HepG2 (cell line): ENCODE measurements around the gene FBXO24. TPM values are rescaled to one million over a fixed set of nuclear protein-coding genes. Genes with fewer than 3 reads are reported as not detected.

Experiments
- CREB3 ChIP-seq: sonication (generic); formaldehyde crosslinking; IDR thresholded peaks from 2 replicates; pipeline ENCODE4 v1.5.0; 2020; ENCODE audit warnings: missing genetic modification reagents
- DR1 ChIP-seq: sonication (generic); formaldehyde crosslinking; IDR thresholded peaks from 2 replicates; pipeline ENCODE4 v1.8.0; 2021; ENCODE audit warnings: mild to moderate bottlenecking, missing genetic modification reagents, inconsistent platforms
- JUNB ChIP-seq: sonication (generic); formaldehyde crosslinking; IDR thresholded peaks from 2 replicates; pipeline ENCODE4 v1.8.0; 2022; ENCODE audit warnings: missing genetic modification reagents, mild to moderate bottlenecking, borderline replicate concordance
- KDM2A ChIP-seq: sonication (generic); formaldehyde crosslinking; IDR thresholded peaks from 2 replicates; pipeline ENCODE4 v1.4.0; 2020; ENCODE audit warnings: low read depth, missing genetic modification reagents, borderline replicate concordance
- NFYC ChIP-seq: IDR thresholded peaks from 2 replicates; pipeline ENCODE4 v1.6.1; 2016; ENCODE audit warnings: missing genetic modification reagents, missing compliant biosample characterization
- PBX2 ChIP-seq: IDR thresholded peaks from 2 replicates; pipeline ENCODE4 v1.6.1; 2016; ENCODE audit warnings: control low read depth
- PHB2 ChIP-seq: fragments of 450-650 bp; IDR thresholded peaks from 2 replicates; pipeline ENCODE4 v1.6.1; 2018; ENCODE audit not compliant: partially characterized antibody
- RBM39 ChIP-seq: fragments of 200-400 bp; formaldehyde crosslinking; IDR thresholded peaks from one replicate; pipeline ENCODE4 v1.6.1; 2018; ENCODE audit warnings: antibody characterized with exemption, mild to moderate bottlenecking, low read depth, low read length; ENCODE audit not compliant: poor library complexity, severe bottlenecking
- REL ChIP-seq: sonication (generic); formaldehyde crosslinking; conservative IDR thresholded peaks from 2 replicates; pipeline ENCODE4 v1.8.0; 2022; ENCODE audit warnings: mild to moderate bottlenecking, missing genetic modification reagents, moderate library complexity
- UBTF ChIP-seq: sonication (generic); formaldehyde crosslinking; IDR thresholded peaks from 2 replicates; pipeline ENCODE4 v1.4.0; 2020; ENCODE audit warnings: mild to moderate bottlenecking, missing genetic modification reagents
- ZBTB20 ChIP-seq: sonication (generic); formaldehyde crosslinking; IDR thresholded peaks from 2 replicates; pipeline ENCODE4 v1.8.1; 2023; ENCODE audit warnings: missing genetic modification reagents, low read depth, mild to moderate bottlenecking, borderline replicate concordance
- ZC3H4 ChIP-seq: sonication (generic); formaldehyde crosslinking; IDR thresholded peaks from 2 replicates; pipeline ENCODE4 v1.4.0; 2020; ENCODE audit warnings: missing genetic modification reagents, borderline replicate concordance
- ZKSCAN8 ChIP-seq: IDR thresholded peaks from 2 replicates; pipeline ENCODE4 v1.6.1; 2016; ENCODE audit warnings: borderline replicate concordance, missing genetic modification reagents, missing compliant biosample characterization
- ZNF12 ChIP-seq: sonication (generic); formaldehyde crosslinking; IDR thresholded peaks from 2 replicates; pipeline ENCODE4 v1.5.0; 2020; ENCODE audit warnings: missing genetic modification reagents
- ZNF121 ChIP-seq: sonication (generic); formaldehyde crosslinking; IDR thresholded peaks from 2 replicates; pipeline ENCODE4 v1.5.0; 2020; ENCODE audit warnings: mild to moderate bottlenecking, missing genetic modification reagents
- ZNF136 ChIP-seq: sonication (generic); formaldehyde crosslinking; IDR thresholded peaks from 2 replicates; pipeline ENCODE4 v1.8.1; 2022; ENCODE audit warnings: low read depth, mild to moderate bottlenecking, moderate library complexity, missing genetic modification reagents
- ZNF143 ChIP-seq: sonication (generic); formaldehyde crosslinking; IDR thresholded peaks from 2 replicates; pipeline ENCODE4 v1.4.0; 2020; ENCODE audit warnings: missing genetic modification reagents
- ZNF235 ChIP-seq: sonication (generic); formaldehyde crosslinking; IDR thresholded peaks from 2 replicates; pipeline ENCODE4 v1.8.1; 2023; ENCODE audit warnings: mild to moderate bottlenecking, missing genetic modification reagents, borderline replicate concordance
- ZNF264 ChIP-seq: sonication (generic); formaldehyde crosslinking; IDR thresholded peaks from 2 replicates; pipeline ENCODE4 v1.4.0; 2020; ENCODE audit warnings: missing genetic modification reagents
- ZNF562 ChIP-seq: sonication (generic); formaldehyde crosslinking; IDR thresholded peaks from 2 replicates; pipeline ENCODE4 v1.8.0; 2022; ENCODE audit warnings: missing genetic modification reagents, borderline replicate concordance
- ZNF564 ChIP-seq: sonication (generic); formaldehyde crosslinking; IDR thresholded peaks from 2 replicates; pipeline ENCODE4 v1.8.1; 2023; ENCODE audit warnings: mild to moderate bottlenecking, missing genetic modification reagents
- ZSCAN5A ChIP-seq: sonication (generic); formaldehyde crosslinking; IDR thresholded peaks from 2 replicates; pipeline ENCODE4 v1.8.0; 2022; ENCODE audit warnings: mild to moderate bottlenecking, missing genetic modification reagents, borderline replicate concordance
- polyA plus RNA-seq, 8 experiments: library from polyadenylated mRNA; depleted of rRNA in 3 of 8; stranded (reverse) in 7 of 8; unstranded in 1 of 8; fragments of >200 nt; fragmentation: Illumina TruSeq in 4 of 8; extraction: Trizol in 4 of 8; gene quantifications; 2 replicates each; pipeline versions ENCODE4 v1.2.1 to v1.2.3, GENCODE V29; 2011 to 2016; ENCODE audit warnings: low read depth in 4 of 8, missing spikeins in 1 of 8, mixed read lengths in 1 of 8; ENCODE audit not compliant: insufficient read depth in 1 of 8
- total RNA-seq, 5 experiments: library from RNA; depleted of rRNA; stranded (reverse); fragments of >200 nt; fragmentation: Illumina TruSeq; extraction: Trizol; gene quantifications; 2 replicates each; pipeline ENCODE4 v1.2.3, GENCODE V29; 2016; ENCODE audit warnings: low read depth in 1 of 5
- TF ChIP-seq, protein P1 (sequence below): sonication (generic); formaldehyde crosslinking; IDR thresholded peaks from 2 replicates; pipeline ENCODE4 v1.4.0; 2020; ENCODE audit warnings: missing genetic modification reagents

The FBXO24 gene
- total and polyA plus RNA-seq, 2 of the 13 experiments (the other 11 are each of a cell fraction or from before 2014, with no cell fraction given): 0.20 to 0.55 TPM

DNA sequence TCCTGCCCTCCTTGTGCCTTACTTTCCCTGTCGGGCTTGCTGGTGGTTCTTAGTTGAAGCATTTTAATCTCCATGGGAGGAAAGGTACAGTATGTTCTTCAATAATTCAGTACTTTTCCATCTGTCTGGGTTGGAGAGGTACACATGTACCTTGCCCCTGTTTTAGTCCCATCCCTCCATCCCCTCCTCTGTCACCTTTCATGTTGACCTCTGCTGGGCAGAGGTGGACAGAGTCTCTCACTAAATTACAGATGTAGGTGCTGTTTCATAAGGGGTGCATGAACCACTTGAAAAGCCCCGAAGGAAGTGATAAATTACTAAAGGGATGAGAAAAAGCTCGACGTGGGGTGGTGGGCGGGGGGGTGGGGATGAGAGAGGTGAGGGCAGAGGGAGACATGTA lies 41.7 kb upstream of the FBXO24 start (continued):
- TF ChIP-seq PBX2 (CRISPR knock-in tag) (no peak), ZNF12 (no peak), CREB3 (CRISPR knock-in tag) (no peak), ZNF121 (CRISPR knock-in tag) (no peak), ZNF235 (CRISPR knock-in tag) (no peak), KDM2A (CRISPR knock-in tag) (no peak), UBTF (no peak), NFYC (CRISPR knock-in tag) (no peak), REL (CRISPR knock-in tag) (no peak), ZNF564 (CRISPR knock-in tag) (no peak), ZC3H4 (CRISPR knock-in tag) (no peak), ZNF143 (CRISPR knock-in tag) (no peak), ZNF562 (CRISPR knock-in tag) (no peak), DR1 (no peak), ZKSCAN8 (CRISPR knock-in tag) (no peak), PHB2 (no peak), RBM39 (no peak), ZNF264 (CRISPR knock-in tag) (no peak), ZNF136 (CRISPR knock-in tag) (no peak), JUNB (CRISPR knock-in tag) (no peak), ZSCAN5A (CRISPR knock-in tag) (no peak), ZBTB20 (no peak)
- TF ChIP-seq, protein P1, sequence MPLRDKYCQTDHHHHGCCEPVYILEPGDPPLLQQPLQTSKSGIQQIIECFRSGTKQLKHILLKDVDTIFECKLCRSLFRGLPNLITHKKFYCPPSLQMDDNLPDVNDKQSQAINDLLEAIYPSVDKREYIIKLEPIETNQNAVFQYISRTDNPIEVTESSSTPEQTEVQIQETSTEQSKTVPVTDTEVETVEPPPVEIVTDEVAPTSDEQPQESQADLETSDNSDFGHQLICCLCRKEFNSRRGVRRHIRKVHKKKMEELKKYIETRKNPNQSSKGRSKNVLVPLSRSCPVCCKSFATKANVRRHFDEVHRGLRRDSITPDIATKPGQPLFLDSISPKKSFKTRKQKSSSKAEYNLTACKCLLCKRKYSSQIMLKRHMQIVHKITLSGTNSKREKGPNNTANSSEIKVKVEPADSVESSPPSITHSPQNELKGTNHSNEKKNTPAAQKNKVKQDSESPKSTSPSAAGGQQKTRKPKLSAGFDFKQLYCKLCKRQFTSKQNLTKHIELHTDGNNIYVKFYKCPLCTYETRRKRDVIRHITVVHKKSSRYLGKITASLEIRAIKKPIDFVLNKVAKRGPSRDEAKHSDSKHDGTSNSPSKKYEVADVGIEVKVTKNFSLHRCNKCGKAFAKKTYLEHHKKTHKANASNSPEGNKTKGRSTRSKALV (CRISPR knock-in tag): no peak
